Vagina (tissue), 2 donors: ENCODE data around the gene KPNB1. TPM values are rescaled to one million over a fixed set of nuclear protein-coding genes. Genes with fewer than 3 reads are reported as not detected.

Source experiments
- DNase-seq, 2 donors: peaks; one replicate each; pipeline ENCODE4 v3.0.0-alpha.2; 2017; ENCODE audit errors: extremely low spot score in 2 of 2
- H3K27ac ChIP-seq: fragments of 200-600 bp; sonication (generic); one replicate; pipeline ENCODE4 v1.5.1; 2019
- H3K27me3 ChIP-seq: fragments of 200-600 bp; sonication (generic); one replicate; pipeline ENCODE4 v1.5.1; 2019
- H3K36me3 ChIP-seq, 2 donors: fragments of 200-600 bp; sonication (generic); one replicate each; pipeline ENCODE4 v1.5.1; 2017 to 2019
- H3K4me1 ChIP-seq: fragments of 200-600 bp; sonication (generic); one replicate; pipeline ENCODE4 v1.5.1; 2019
- H3K4me3 ChIP-seq, 2 donors: fragments of 200-600 bp; sonication (generic); 1 replicate in 1 of 2; 2 replicates in 1 of 2; pipeline ENCODE4 v1.5.1; 2016 to 2019
- H3K9me3 ChIP-seq: fragments of 200-600 bp; sonication (generic); one replicate; pipeline ENCODE4 v1.5.1; 2019
- CTCF ChIP-seq, 3 experiments: fragments of 450-650 bp in 2 of 3; fragments of 200-600 bp in 1 of 3; sonication (generic) in 1 of 3; IDR thresholded peaks; one replicate each; pipeline ENCODE4 v1.5.1; 2017 to 2019; ENCODE audit warnings: antibody characterized with exemption in 3 of 3, mild to moderate bottlenecking in 2 of 3, moderate library complexity in 2 of 3
- POLR2A ChIP-seq, 2 donors: fragments of 450-650 bp; IDR thresholded peaks; one replicate each; pipeline ENCODE4 v1.6.1; 2017; ENCODE audit warnings: antibody characterized with exemption in 2 of 2, mild to moderate bottlenecking in 2 of 2, moderate library complexity in 2 of 2
- POLR2AphosphoS5 ChIP-seq, 2 donors: sonication (generic); formaldehyde crosslinking; IDR thresholded peaks; one replicate each; pipeline ENCODE4 v1.9.0; 2017; ENCODE audit warnings: antibody characterized with exemption in 2 of 2, mild to moderate bottlenecking in 2 of 2, low read depth in 1 of 2; ENCODE audit not compliant: insufficient read depth in 1 of 2
- intact Hi-C: fragments of 100-400 bp; cut with DNase I; formaldehyde crosslinking; loops from one replicate; pipeline ENCODE4 v1.15.1; 2023
- total RNA-seq: library from RNA; depleted of rRNA; stranded (reverse); fragments of >200 nt; gene quantifications from one replicate; pipeline ENCODE4 v1.2.3, GENCODE V29; 2016

The KPNB1 gene
- total RNA-seq, 1 donor from 2014 or later: 157 TPM

- peaks cover 4 to 41% of the 10 kb centered on the region in 2 donors for H3K36me3 ChIP-seq
- intact Hi-C loops: no loop called here
- H3K27ac ChIP-seq: no peak overlapping the region
- DNase-seq: no peak
- no peak overlapping the region for H3K4me3 ChIP-seq
- H3K9me3 ChIP-seq: no peaks in the 10 kb centered on the region
- no peaks in the 10 kb centered on the region for H3K27me3 ChIP-seq
- peaks cover 5% of the 10 kb centered on the region for H3K4me1 ChIP-seq
- no peak for TF ChIP-seq POLR2AphosphoS5 (IDR thresholded peaks at IDR 0.05; ENCODE audit: insufficient read depth in 1 of 2, low read depth in 1 of 2)
- no peak for TF ChIP-seq CTCF (IDR thresholded peaks at IDR 0.05)
These were observed 34.3 kb downstream of the KPNB1 start for GRCh38 chr17:47684025-47684424.

GRCh38 chr17:47684535-47685193, 34.9 kb downstream of the KPNB1 start:
- TF ChIP-seq POLR2A (IDR thresholded peaks at IDR 0.05): no peak
- no peak for TF ChIP-seq POLR2AphosphoS5 (IDR thresholded peaks at IDR 0.05; ENCODE audit: insufficient read depth in 1 of 2, low read depth in 1 of 2)
- no peak for TF ChIP-seq CTCF (IDR thresholded peaks at IDR 0.05)
- Histone ChIP-seq H3K27ac (no peak overlapping the region), H3K36me3 (peaks cover 4 to 34% of the 10 kb centered on the region in 2 donors), H3K27me3 (no peaks in the 10 kb centered on the region), H3K4me1 (peaks cover 5% of the 10 kb centered on the region), H3K4me3 (no peak overlapping the region), H3K9me3 (no peaks in the 10 kb centered on the region)
- no peak for DNase-seq
- intact Hi-C loops: no loop called here

- intact Hi-C loops: no loop called here
- TF ChIP-seq CTCF (IDR thresholded peaks at IDR 0.05) (no peak), POLR2AphosphoS5 (IDR thresholded peaks at IDR 0.05; ENCODE audit: insufficient read depth in 1 of 2, low read depth in 1 of 2) (no peak), POLR2A (IDR thresholded peaks at IDR 0.05) (no peak)
- Histone ChIP-seq H3K4me3 (no peak overlapping the region), H3K9me3 (no peaks in the 10 kb centered on the region), H3K36me3 (peaks cover 4 to 24% of the 10 kb centered on the region in 2 donors), H3K27me3 (no peaks in the 10 kb centered on the region), H3K4me1 (peaks cover 5% of the 10 kb centered on the region), H3K27ac (no peak overlapping the region)
- no peak for DNase-seq
These were observed 36.0 kb downstream of the KPNB1 start for GRCh38 chr17:47685556-47686275.

DNA sequence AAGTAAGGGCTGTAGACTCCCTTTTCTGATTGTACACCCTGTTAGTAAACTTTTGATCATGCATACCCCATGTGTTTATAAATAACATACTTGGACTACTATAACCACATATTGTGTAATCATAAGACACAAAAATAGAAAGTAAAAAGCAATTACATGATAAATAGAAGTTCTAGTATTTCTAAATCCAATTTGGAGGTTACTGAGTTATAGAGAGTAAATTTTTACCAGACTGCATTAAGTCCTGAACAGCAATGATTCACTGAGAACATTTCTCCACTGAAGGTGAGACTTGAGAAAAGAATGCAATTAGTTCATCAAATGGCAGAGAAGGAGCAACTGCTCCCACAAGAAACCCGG, 36.5 kb downstream of the KPNB1 start:
- DNase-seq: no peak
- no peaks in the 10 kb centered on the region for H3K9me3 ChIP-seq
- TF ChIP-seq POLR2AphosphoS5 (IDR thresholded peaks at IDR 0.05; ENCODE audit: insufficient read depth in 1 of 2, low read depth in 1 of 2): no peak
- TF ChIP-seq CTCF (IDR thresholded peaks at IDR 0.05): no peak
- TF ChIP-seq POLR2A (IDR thresholded peaks at IDR 0.05): no peak
- peaks cover 4 to 22% of the 10 kb centered on the region in 2 donors for H3K36me3 ChIP-seq
- H3K4me3 ChIP-seq: no peak overlapping the region
- no peak overlapping the region for H3K27ac ChIP-seq
- intact Hi-C loops: no loop called here
- H3K27me3 ChIP-seq: no peaks in the 10 kb centered on the region
- peaks cover 5% of the 10 kb centered on the region for H3K4me1 ChIP-seq
